ENCODE measurements around the gene USP47. TPM values are rescaled to one million over a fixed set of nuclear protein-coding genes. Genes with fewer than 3 reads are reported as not detected.
A peak's percentile ranks its signal among the peaks of the same experiment; 100 is the strongest.

USP47 gene
- total and polyA plus RNA-seq, 9 of the 15 experiments (the other 6 are each of a cell fraction or from before 2014, with no cell fraction given): 13.1 to 63.6 (median 34.7) TPM

GRCh38 chr11:11814614-11815452, 26.9 kb upstream of the USP47 start (continued):
- TF ChIP-seq, protein P1, sequence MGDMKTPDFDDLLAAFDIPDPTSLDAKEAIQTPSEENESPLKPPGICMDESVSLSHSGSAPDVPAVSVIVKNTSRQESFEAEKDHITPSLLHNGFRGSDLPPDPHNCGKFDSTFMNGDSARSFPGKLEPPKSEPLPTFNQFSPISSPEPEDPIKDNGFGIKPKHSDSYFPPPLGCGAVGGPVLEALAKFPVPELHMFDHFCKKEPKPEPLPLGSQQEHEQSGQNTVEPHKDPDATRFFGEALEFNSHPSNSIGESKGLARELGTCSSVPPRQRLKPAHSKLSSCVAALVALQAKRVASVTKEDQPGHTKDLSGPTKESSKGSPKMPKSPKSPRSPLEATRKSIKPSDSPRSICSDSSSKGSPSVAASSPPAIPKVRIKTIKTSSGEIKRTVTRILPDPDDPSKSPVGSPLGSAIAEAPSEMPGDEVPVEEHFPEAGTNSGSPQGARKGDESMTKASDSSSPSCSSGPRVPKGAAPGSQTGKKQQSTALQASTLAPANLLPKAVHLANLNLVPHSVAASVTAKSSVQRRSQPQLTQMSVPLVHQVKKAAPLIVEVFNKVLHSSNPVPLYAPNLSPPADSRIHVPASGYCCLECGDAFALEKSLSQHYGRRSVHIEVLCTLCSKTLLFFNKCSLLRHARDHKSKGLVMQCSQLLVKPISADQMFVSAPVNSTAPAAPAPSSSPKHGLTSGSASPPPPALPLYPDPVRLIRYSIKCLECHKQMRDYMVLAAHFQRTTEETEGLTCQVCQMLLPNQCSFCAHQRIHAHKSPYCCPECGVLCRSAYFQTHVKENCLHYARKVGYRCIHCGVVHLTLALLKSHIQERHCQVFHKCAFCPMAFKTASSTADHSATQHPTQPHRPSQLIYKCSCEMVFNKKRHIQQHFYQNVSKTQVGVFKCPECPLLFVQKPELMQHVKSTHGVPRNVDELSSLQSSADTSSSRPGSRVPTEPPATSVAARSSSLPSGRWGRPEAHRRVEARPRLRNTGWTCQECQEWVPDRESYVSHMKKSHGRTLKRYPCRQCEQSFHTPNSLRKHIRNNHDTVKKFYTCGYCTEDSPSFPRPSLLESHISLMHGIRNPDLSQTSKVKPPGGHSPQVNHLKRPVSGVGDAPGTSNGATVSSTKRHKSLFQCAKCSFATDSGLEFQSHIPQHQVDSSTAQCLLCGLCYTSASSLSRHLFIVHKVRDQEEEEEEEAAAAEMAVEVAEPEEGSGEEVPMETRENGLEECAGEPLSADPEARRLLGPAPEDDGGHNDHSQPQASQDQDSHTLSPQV (IDR thresholded peaks at IDR 0.05): peak; percentile 82; the same call in 1 of the 2 replicates
- TF ChIP-seq RNF2 (IDR thresholded peaks at IDR 0.05) (peak; percentile 36; the same call in 1 of the 2 replicates), L3MBTL2 (IDR thresholded peaks at IDR 0.05) (peak; percentile 83), ZNF717 (CRISPR knock-in tag; IDR thresholded peaks at IDR 0.05) (no peak), ZNF12 (CRISPR knock-in tag; IDR thresholded peaks at IDR 0.05) (0 out of 2 replicates have a peak, but pooled peaks have one; percentile 65), SMARCE1 (IDR thresholded peaks at IDR 0.05) (0 out of 2 replicates have a peak, but pooled peaks have one; percentile 32), SMARCA4 (IDR thresholded peaks at IDR 0.05) (0 out of 2 replicates have a peak, but pooled peaks have one; percentile 15)
- TF ChIP-seq, protein P2, sequence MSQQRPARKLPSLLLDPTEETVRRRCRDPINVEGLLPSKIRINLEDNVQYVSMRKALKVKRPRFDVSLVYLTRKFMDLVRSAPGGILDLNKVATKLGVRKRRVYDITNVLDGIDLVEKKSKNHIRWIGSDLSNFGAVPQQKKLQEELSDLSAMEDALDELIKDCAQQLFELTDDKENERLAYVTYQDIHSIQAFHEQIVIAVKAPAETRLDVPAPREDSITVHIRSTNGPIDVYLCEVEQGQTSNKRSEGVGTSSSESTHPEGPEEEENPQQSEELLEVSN (IDR thresholded peaks at IDR 0.05; ENCODE audit: borderline replicate concordance in 1 of 2, extremely low read depth in 1 of 2, insufficient read depth in 1 of 2, insufficient read length in 1 of 2, low read depth in 1 of 2, low read length in 1 of 2, poor library complexity in 1 of 2, severe bottlenecking in 1 of 2): peak; percentile 14 to 43
- TF ChIP-seq, protein P3, sequence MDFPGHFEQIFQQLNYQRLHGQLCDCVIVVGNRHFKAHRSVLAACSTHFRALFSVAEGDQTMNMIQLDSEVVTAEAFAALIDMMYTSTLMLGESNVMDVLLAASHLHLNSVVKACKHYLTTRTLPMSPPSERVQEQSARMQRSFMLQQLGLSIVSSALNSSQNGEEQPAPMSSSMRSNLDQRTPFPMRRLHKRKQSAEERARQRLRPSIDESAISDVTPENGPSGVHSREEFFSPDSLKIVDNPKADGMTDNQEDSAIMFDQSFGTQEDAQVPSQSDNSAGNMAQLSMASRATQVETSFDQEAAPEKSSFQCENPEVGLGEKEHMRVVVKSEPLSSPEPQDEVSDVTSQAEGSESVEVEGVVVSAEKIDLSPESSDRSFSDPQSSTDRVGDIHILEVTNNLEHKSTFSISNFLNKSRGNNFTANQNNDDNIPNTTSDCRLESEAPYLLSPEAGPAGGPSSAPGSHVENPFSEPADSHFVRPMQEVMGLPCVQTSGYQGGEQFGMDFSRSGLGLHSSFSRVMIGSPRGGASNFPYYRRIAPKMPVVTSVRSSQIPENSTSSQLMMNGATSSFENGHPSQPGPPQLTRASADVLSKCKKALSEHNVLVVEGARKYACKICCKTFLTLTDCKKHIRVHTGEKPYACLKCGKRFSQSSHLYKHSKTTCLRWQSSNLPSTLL (IDR thresholded peaks at IDR 0.05): no peak
